GM23338 (cell line): ENCODE measurements around the gene ASL. TPM values are rescaled to one million over a fixed set of nuclear protein-coding genes. Genes with fewer than 3 reads are reported as not detected.
"Not testable (repeated sequence)": the region's sequence is repeated elsewhere in the genome, so short reads cannot be mapped to it uniquely, and the experiment has no call there.

Experiments used
- ATAC-seq: fragments of 200-7000 bp; cut with Tn5 transposase; 3 replicates; pipeline ENCODE4 v1.9.1; 2020
- DNase-seq: peaks from one replicate; pipeline ENCODE4 v3.0.0-alpha.2; 2015; ENCODE audit warnings: low spot score
- H2AFZ ChIP-seq: fragments of 200-600 bp; sonication (generic); 2 replicates; pipeline ENCODE4 v1.8.0; 2016; ENCODE audit warnings: antibody characterized with exemption, mild to moderate bottlenecking, moderate library complexity
- H3F3A ChIP-seq: fragments of 200-600 bp; sonication (generic); replicated peaks from 2 replicates; pipeline ENCODE4 v1.8.0; 2017; ENCODE audit warnings: antibody characterized with exemption, mixed run types, low read depth
- H3K27ac ChIP-seq: fragments of 200-600 bp; sonication (generic); 2 replicates; pipeline ENCODE4 v1.6.1; 2016; ENCODE audit warnings: low read depth
- H3K27me3 ChIP-seq: fragments of 200-600 bp; sonication (generic); 2 replicates; pipeline ENCODE4 v1.8.0; 2016; ENCODE audit warnings: mild to moderate bottlenecking, mixed run types, moderate library complexity; ENCODE audit not compliant: insufficient read depth
- H3K36me3 ChIP-seq: fragments of 200-600 bp; sonication (generic); 2 replicates; pipeline ENCODE4 v1.8.0; 2016; ENCODE audit warnings: mild to moderate bottlenecking; ENCODE audit not compliant: insufficient read depth
- H3K4me1 ChIP-seq: fragments of 200-600 bp; sonication (generic); 2 replicates; pipeline ENCODE4 v1.8.0; 2016; ENCODE audit warnings: mild to moderate bottlenecking, moderate library complexity; ENCODE audit not compliant: insufficient read depth
- H3K4me2 ChIP-seq: fragments of 200-600 bp; sonication (generic); 2 replicates; pipeline ENCODE4 v1.7.1; 2017; ENCODE audit warnings: mixed run types
- H3K4me3 ChIP-seq: fragments of 200-600 bp; sonication (generic); 2 replicates; pipeline ENCODE4 v1.6.1; 2016; ENCODE audit warnings: mixed run types
- H3K79me2 ChIP-seq: fragments of 200-600 bp; sonication (generic); replicated peaks from 2 replicates; pipeline ENCODE4 v1.8.0; 2017; ENCODE audit warnings: mild to moderate bottlenecking; ENCODE audit not compliant: insufficient read depth
- H3K9me2 ChIP-seq: fragments of 200-600 bp; sonication (generic); 2 replicates; pipeline ENCODE4 v1.8.0; 2017; ENCODE audit not compliant: insufficient read depth
- H4K20me1 ChIP-seq: fragments of 200-600 bp; sonication (generic); replicated peaks from 2 replicates; pipeline ENCODE4 v1.8.0; 2017; ENCODE audit warnings: mild to moderate bottlenecking; ENCODE audit not compliant: insufficient read depth
- H3K27ac Mint-ChIP-seq: 2 replicates; pipeline ENCODE4 v1.8.0; 2020; ENCODE audit warnings: inconsistent platforms, mild to moderate bottlenecking, moderate library complexity, mixed read lengths
- H3K27me3 Mint-ChIP-seq: 3 replicates; pipeline ENCODE4 v1.8.0; 2022; ENCODE audit warnings: low read depth, mild to moderate bottlenecking, moderate library complexity, mixed read lengths, inconsistent platforms; ENCODE audit not compliant: insufficient read depth, poor library complexity
- H3K36me3 Mint-ChIP-seq: 3 replicates; pipeline ENCODE4 v1.8.0; 2021; ENCODE audit warnings: low read depth, mild to moderate bottlenecking, inconsistent platforms, moderate library complexity, mixed read lengths
- H3K4me1 Mint-ChIP-seq: 3 replicates; pipeline ENCODE4 v1.8.0; 2020; ENCODE audit warnings: mild to moderate bottlenecking, inconsistent platforms, mixed read lengths
- H3K4me3 Mint-ChIP-seq: 3 replicates; pipeline ENCODE4 v1.8.0; 2021; ENCODE audit warnings: moderate library complexity, mild to moderate bottlenecking, inconsistent platforms, mixed read lengths
- H3K9me3 Mint-ChIP-seq: 3 replicates; pipeline ENCODE4 v1.8.0; 2020; ENCODE audit warnings: moderate library complexity, mild to moderate bottlenecking, inconsistent platforms, mixed read lengths
- CREB1 ChIP-seq: fragments of 250-450 bp; sonication (Bioruptor Pico); IDR thresholded peaks from 2 replicates; pipeline ENCODE4 v1.5.0; 2020; ENCODE audit warnings: low read depth, mild to moderate bottlenecking, moderate library complexity
- ETS1 ChIP-seq: IDR thresholded peaks from 2 replicates; pipeline ENCODE4 v1.6.1; 2016; ENCODE audit warnings: antibody characterized with exemption
- EZH2 ChIP-seq: fragments of 200-600 bp; sonication (generic); IDR thresholded peaks from one replicate; pipeline ENCODE4 v1.8.0; 2017; ENCODE audit warnings: antibody characterized with exemption, mild to moderate bottlenecking, low read depth; ENCODE audit not compliant: unreplicated experiment
- NANOG ChIP-seq: IDR thresholded peaks from 2 replicates; pipeline ENCODE4 v1.6.1; 2016; ENCODE audit warnings: antibody characterized with exemption, borderline replicate concordance
- POLR2AphosphoS5 ChIP-seq: IDR thresholded peaks from 2 replicates; pipeline ENCODE4 v1.6.1; 2016; ENCODE audit warnings: antibody characterized with exemption, low read depth
- STAT1 ChIP-seq: IDR thresholded peaks from one replicate; pipeline ENCODE4 v1.6.1; 2016; ENCODE audit warnings: antibody characterized with exemption; ENCODE audit not compliant: unreplicated experiment
- ZNF114 ChIP-seq: fragments of 250-450 bp; sonication (Bioruptor Pico); IDR thresholded peaks from 2 replicates; pipeline ENCODE4 v1.5.0; 2020; ENCODE audit warnings: mild to moderate bottlenecking, moderate library complexity
- ZNF462 ChIP-seq: fragments of 250-450 bp; sonication (Bioruptor Pico); IDR thresholded peaks from 2 replicates; pipeline ENCODE4 v1.5.0; 2020; ENCODE audit warnings: mild to moderate bottlenecking, moderate library complexity
- polyA plus RNA-seq: library from polyadenylated mRNA; unstranded; fragments of >200 nt; fragmentation: Nextera tagmentation; extraction: Ambion mirVana; gene quantifications from 2 replicates; pipeline ENCODE4 v1.2.1, GENCODE V29; 2016
- total RNA-seq: library from RNA; depleted of rRNA; stranded (reverse); fragments of >200 nt; shearing (Covaris generic); gene quantifications from 2 replicates; pipeline ENCODE4 v1.2.3, GENCODE V29; 2014

ASL gene
- total and polyA plus RNA-seq, 2 experiments from 2014 or later, result 14.9 to 36.9 TPM

- peak; percentile 80 for TF ChIP-seq CREB1 (CRISPR knock-in tag)
These were observed at the start of gene ASL (continued) for GRCh38 chr7:66075590-66076461.

GRCh38 chr7:66028342-66028741, 47.3 kb upstream of the ASL start:
- H3K4me2 ChIP-seq, H3K9me2 ChIP-seq, ATAC-seq, DNase-seq, H3K27me3 ChIP-seq, H4K20me1 ChIP-seq, H3F3A ChIP-seq, H3K36me3 Mint-ChIP-seq, H3K79me2 ChIP-seq, H3K27me3 Mint-ChIP-seq, H3K27ac Mint-ChIP-seq, H3K27ac ChIP-seq, H3K4me3 Mint-ChIP-seq, H3K4me3 ChIP-seq, H3K4me1 ChIP-seq, H2AFZ ChIP-seq, H3K4me1 Mint-ChIP-seq, H3K36me3 ChIP-seq, H3K9me3 Mint-ChIP-seq: not testable (repeated sequence)

GRCh38 chr7:66033471-66034385, 41.9 kb upstream of the ASL start:
- Mint-ChIP-seq H3K27me3 (peaks cover 2% of the 10 kb centered on the region), H3K36me3 (no peaks in the 10 kb centered on the region), H3K4me3 (no peak overlapping the region), H3K9me3 (no peaks in the 10 kb centered on the region), H3K4me1 (no peaks in the 10 kb centered on the region), H3K27ac (no peak overlapping the region)
- H4K20me1 ChIP-seq, result no peaks in the 10 kb centered on the region
- H3K4me2 ChIP-seq, result no peak overlapping the region
- H3K27ac ChIP-seq, result no peak overlapping the region
- no peaks in the 10 kb centered on the region for H3K79me2 ChIP-seq
- no peak for DNase-seq
- H3K4me1 ChIP-seq, result no peaks in the 10 kb centered on the region
- no peaks in the 10 kb centered on the region for H3K36me3 ChIP-seq
- ATAC-seq, result no peak
- no peak overlapping the region for H2AFZ ChIP-seq
- H3F3A ChIP-seq, result no peaks in the 10 kb centered on the region
- no peaks in the 10 kb centered on the region for H3K27me3 ChIP-seq
- no peak overlapping the region for H3K4me3 ChIP-seq
- H3K9me2 ChIP-seq, result no peaks in the 10 kb centered on the region
- no peak for TF ChIP-seq POLR2AphosphoS5
- no peak for TF ChIP-seq EZH2
- no peak for TF ChIP-seq STAT1
- no peak for TF ChIP-seq ZNF462
- TF ChIP-seq ZNF114, result no peak
- no peak for TF ChIP-seq ETS1
- no peak for TF ChIP-seq CREB1 (CRISPR knock-in tag)
- TF ChIP-seq NANOG, result no peak
